Activated CD4-positive, alpha-beta T cell treated with anti-CD3 and anti-CD28 coated beads for 4 hours (primary cell): ENCODE data around the gene NUDT21.
"Not testable (repeated sequence)": the region's sequence is repeated elsewhere in the genome, so short reads cannot be mapped to it uniquely, and the experiment has no call there.

Experiments used
- DNase-seq, 2 donors: peaks; one replicate each; pipeline ENCODE4 v3.0.0-alpha.2; 2020

Gene NUDT21

DNA sequence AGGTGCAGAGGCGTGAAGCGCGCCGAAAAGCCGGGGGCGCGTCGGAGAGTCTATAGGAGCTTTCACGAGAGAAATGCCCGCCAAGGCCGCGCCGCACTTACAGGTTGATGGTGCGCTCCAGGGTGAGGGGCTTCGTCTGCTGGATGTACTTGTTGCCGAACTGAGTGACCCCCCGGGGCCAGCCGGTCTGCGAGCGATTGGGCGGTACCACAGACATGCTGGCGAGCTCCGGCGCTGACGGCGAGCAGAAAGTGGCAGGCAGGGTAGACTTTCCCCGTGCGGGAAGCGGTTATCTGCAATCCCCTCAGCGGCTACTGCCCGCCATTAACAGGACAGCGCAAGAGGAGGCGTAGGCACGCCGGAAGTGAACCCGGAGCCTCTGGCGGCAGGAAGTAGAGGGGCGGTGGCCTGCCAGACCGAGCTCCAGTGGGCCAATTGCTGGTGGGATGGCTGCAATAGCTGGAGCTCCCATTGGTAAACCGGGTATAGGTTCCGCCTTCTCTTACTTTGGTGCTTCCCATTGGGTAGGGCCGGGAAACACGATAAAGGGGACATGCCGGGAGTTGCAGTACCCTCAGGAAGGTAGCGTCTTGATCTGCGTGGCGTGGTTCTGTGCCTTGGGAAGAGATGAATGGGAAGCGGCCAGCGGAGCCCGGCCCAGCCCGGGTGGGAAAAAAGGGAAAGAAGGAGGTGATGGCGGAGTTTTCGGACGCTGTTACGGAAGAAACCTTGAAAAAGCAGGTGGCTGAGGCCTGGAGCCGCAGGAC lies at the start of gene NUDT21, which contains the start of gene OGFOD1:
NUDT21 (minus strand) TSS at position 347 of the 767 bp plus-strand sequence; CDS start at position 217, 130 bp downstream.
OGFOD1 (plus strand) TSS at position 569 of the 767 bp plus-strand sequence; CDS start at position 628, 59 bp downstream.
- peak; percentile 89 for DNase-seq

DNA sequence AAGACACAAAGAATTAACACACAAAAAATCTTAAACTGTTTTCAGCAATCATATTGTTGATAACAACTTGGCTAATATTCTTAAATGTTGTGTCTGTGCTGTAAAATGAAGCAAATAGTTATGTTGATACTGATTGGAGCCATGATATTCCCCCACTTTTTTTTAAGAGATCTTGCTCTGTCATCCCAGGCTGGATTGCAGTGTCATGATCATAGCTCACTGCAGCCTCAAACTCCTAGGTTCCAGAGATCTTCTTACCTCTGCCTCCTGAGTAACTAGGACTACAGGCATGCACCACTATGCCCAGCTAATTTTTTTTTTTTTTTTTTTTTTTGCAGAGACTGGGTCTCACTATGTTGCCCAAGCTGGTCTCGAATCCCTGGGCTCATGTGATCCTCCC lies 42.7 kb upstream of the NUDT21 start:
- no peak for DNase-seq

DNA sequence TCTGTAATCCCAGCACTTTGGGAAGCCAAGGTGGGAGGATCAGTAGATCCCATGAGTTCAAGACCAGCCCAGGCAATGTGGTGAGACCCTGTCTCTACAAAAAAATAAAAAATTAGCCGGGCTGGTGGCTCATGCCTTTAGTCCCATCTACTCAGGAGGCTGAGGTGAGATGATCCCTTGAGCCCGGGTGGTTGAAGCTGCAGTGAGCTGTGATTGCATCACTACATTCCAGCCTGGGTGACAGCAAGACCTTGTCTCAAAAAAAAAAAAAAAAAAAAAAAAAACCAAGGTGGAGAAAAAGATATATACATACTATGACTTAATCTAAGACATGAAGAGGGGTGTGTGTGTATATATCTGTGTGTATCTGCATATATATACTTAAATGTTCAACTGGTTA lies 42.0 kb upstream of the NUDT21 start:
- DNase-seq, result no peak

DNA sequence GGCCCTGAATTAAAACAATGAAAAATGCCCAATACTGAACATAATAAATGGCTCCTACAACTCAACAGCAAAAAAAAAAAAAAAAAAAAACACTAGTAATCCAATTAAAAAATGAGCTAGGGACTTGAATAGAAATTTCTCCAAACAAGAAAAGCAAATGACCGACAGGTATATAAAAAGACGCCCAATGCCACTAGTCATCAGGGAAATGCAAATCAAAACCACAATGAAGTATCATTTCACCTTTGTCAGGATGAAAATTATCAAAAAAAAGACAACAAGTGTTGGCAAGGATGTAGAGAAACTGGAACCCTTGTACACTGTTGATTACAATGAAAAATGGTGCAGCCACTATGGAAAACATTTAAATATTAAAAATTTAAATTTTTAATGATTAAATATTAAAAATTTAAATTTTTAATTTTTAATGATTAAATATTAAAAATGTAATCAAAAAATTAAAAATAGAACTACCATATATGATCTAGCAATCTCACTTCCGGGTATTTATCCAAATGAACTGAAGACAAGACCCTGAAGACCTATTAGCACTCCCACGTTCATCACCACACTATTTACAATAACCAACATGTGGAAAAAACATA lies 40.6 kb upstream of the NUDT21 start:
- DNase-seq, result no peak

DNA sequence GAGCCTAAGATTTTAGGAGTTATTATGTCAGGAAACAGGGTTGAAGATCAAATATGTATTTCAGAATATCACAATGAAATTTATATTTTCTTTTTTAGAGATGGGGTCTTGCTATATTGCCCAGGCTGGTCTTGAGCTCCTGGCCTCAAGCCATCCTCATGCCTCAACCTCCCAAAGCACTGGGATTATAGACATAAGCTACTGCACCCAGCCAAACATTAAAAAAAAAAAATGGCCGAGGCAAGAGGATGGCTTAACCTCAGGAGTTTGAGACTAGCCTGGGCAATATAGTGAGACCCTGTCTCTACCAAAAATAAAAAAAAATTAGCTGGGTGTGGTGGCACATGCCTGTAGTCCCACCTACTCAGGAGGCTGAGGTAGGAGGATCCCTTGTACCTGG lies 37.7 kb upstream of the NUDT21 start:
- not testable (repeated sequence) for DNase-seq

DNA sequence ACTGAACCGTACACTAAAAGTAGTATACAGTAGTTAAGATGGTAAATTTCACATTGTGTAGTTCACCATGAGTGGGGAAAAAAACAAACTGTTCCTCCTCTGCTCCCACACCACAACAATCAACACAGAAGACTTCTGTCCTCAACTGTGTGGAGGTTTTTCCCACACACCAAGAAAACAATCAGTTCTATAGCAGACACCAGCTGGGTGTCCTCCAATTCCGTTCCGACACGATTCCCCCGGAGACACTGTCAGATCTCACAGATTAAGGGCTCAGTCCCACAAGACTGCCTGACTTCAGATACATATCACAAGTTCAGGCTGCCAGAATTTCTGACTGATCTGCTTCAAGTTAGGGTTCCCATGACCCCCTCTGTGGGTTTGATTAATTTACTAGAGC lies 36.9 kb upstream of the NUDT21 start:
- no peak for DNase-seq

DNA sequence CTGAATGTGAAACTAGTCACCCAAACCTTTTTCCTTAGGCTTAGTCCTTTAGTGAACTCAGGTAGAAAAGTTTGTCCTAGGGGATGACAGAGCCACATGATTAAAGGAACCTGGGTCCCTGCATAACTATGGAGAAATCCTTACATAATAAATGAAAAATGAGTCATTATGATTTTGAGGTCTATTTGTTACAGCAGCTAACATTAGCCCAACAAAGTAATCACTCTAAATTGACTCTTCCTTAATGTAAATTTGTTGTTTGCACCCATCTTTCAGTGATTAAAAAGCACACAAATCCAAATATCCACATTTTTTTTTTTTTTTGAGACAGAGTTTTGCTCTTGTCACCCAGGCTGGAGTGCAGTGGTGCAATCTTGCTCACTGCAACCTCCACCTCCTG lies 32.3 kb upstream of the NUDT21 start:
- DNase-seq, result no peak

DNA sequence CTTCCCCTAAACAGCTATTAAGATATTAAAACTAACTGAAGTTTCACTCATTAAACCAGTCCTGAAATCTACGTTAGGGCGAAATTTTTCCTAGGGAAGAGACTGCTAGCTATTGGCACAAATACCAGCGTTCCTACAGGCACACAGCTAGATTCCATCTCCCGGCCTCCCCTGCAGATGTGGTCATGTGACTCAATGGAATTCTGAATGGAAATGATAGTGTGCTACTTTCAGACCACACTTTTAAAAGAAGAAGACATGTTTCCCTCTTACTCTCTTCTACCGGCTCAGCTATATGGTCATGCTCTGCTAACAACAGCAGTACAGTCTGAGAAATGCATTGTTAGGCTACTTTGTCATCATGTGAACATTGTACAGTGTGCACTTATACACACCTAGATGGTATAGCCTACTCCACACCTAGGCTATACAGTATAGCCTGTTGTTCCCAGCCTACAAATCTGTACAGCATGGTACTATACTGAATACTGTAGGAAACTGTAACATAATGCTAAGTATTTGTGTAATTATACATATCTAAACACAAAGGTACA lies 31.6 kb upstream of the NUDT21 start:
- DNase-seq, result no peak

DNA sequence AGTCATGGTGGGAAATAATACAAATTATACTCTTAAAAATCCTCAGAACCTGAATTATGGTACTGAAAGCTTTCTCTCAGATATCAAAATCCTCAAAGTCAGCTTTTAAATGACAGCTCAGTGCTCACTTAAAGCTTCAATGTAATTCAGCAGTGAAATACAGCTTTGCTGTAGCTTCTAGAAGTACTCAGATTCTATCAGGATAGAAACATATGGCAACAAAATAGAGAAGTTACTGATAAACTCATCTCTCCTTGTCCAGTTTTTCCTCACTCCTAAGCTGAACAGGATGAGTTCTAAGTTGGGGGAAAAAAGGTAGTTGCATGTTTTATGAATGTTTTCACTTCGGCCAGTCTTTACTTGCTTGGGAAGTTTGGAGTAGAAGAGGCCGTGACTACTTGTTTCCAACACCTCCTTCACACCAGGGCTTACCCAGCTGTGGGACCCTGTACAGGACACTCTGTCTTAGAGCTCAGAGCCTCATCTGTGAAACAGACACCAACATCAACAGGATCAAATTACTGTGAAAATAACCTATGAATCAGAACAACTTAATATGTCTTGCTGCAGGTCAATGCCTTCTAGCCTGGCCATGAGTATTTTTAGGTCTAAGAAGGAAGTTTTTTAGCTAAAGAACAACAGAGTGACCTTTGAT lies 30.5 kb upstream of the NUDT21 start:
- no peak for DNase-seq

DNA sequence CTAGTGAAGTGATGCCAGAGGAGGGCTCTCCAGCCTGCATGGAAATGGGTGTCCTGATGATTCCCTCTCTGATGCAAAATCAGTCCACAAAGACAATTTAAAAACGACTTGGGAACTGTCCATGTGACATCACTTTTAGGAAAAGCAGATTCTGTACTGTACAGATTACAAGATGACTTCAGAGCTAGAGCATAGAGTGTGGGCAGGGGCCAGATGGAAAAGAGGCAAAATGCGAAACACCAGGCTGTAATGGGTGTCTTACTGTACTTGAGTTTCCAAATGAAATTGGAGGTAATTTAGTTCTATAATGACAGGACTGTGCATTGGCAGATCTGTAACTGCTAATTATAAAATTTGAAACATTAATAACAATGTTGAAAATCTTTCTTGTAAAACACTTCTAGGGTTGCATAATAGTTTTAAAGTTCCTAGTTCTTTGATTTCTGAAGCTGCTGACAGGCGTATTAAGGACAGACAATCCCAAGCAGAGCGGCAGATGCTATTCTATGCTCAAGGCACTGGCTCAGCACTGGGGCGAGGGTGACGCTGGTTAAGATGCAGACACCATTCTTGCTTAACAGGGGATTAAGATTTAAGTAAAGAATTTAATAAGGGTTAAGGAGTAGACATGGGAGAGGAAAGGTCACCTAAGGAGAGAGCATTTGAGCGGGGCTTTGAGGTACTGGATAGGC lies 29.8 kb upstream of the NUDT21 start:
- DNase-seq, result no peak

DNA sequence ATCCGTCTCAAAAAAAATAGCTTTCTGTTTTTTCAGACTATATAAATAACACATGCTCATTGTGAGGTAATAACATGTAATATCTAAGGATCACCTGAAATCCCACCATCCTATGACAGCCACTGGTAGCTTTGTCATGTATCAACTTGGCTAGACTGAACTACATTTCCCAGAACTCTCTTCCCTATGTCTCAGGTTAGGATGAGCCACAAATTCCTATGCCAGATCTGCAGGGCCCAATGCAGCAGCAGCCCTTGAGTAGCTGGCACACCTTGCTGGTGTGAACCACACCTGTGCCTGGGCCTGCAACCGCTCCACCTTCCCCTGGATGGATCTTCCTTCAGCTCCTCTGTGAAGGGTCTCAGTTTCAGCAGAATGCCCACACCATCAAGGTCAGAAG lies 28.3 kb upstream of the NUDT21 start:
- no peak for DNase-seq

DNA sequence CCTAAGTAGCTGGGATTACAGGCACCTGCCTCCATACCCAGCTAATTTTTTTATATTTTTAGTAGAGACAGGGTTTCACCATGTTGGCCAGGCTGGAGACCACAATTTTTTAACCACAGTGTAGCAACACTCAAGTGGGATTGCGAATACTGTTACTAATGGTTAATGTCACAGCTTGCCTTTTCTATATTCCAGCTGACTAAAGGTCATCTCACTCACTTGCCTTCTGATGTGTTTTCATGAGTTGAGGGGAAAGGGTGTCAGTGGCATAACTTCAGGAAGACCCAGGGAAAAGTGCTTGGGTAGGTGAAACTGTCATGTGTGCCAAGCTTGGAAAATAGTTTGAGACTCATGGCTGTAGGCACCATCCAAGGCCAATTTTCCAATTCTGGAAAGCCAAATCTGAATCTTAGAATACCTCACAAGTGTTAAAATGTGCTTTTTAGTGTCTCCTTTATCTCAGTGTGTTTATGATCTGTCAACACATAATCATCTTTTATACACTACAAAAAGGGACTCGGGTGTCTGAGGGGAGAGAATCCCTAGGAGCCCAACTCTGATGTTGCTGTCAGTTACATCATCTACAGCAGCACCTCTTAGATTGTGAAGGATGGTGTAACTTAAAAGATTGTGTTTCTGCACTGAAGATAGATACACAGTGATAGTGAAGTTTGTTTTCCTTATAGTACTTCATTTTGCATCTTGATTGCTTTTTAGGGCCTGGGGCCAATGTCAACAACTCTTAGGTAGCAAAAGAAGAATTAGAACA lies 27.3 kb upstream of the NUDT21 start:
- no peak for DNase-seq

DNA sequence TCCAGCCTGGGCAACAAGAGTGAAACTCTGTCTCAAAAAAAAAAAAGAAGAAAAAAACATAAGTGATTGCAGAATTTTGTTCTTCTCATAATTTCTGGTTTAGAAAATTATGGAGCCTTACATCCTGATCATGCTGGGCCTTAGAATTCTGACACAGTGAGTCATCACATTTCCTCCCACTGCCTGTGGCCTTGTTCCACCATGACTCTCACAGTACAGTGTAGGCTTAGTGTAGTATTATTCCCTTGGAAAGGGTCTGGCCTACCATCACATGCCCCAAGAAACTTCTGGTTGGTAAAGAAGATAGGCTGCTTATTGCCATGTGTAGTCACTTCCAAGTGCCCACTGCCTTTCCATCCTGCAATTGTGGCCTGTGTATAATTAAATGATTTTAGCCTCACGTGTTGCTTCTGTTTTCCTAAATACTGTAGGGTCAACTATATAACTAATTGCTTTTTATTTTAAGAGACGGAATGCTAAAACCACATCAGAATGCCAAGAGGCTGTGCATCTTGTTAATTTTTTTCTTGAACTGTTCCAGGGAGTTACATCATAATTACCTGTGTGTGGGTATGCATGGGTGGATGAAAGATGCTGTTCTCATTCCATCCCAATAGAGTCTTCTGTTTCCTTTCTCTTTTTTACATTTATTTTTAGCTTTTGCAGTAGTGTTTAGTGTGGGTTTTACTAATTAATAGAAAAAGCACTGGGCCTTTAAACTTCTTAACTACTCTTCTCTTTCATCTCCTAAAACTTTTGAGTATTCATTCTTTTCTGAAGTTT lies 26.2 kb upstream of the NUDT21 start:
- peak; percentile 1 to 14 for DNase-seq

DNA sequence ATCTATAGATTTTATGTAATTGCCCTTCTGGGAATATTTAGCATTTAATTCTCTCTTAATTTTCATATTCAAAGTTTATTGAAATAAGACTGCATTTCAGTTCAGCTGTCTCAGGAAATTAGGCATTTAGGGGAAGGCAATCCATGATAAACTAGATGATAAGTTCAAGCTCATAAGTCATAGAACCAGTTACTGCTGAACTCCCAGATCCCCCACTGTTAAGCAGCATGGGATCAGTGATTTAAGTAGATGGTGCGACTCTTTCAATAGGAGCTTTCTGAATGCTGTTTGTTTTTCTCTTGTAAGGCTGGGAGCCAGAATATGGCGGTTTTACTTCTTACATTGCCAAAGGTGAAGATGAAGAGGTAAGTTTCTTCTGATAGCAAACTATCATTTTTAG lies 24.1 kb upstream of the NUDT21 start:
- DNase-seq, result no peak

DNA sequence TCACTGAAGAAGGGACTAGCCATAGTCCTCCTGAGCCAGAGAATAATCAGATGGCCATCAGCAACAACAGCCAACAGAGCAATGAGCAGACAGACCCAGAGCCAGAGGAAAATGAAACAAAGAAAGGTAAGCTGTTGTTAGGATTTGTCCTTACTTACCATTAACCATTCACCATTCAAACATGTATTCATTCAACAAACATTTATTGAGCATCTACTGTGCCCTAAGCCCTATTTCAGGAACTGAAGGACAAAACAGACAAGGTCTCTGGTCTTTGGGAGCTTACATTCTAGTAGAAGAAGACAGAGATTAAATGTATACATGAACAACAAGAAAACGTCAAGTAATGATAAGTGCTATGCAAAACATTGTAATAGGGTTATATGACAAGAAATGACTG lies 19.5 kb upstream of the NUDT21 start:
- DNase-seq, result no peak

DNA sequence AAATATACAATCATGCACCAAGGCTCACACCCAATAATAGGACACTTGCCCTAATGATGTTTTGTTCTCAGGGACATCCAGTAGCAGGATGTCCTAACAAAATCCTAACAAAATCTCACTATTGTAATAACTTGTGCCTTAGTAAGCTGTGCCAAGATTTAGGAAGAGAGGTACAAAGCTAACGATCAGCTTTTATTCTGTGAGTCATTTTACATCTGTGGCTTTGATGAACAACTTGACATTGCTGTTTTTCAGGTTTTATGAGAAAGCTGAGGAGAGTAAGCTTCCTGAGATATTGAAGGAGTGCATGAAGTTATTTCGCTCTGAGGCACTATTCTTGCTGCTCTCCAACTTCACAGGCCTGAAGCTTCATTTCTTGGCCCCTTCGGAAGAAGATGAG lies 19.1 kb upstream of the NUDT21 start:
- no peak for DNase-seq

DNA sequence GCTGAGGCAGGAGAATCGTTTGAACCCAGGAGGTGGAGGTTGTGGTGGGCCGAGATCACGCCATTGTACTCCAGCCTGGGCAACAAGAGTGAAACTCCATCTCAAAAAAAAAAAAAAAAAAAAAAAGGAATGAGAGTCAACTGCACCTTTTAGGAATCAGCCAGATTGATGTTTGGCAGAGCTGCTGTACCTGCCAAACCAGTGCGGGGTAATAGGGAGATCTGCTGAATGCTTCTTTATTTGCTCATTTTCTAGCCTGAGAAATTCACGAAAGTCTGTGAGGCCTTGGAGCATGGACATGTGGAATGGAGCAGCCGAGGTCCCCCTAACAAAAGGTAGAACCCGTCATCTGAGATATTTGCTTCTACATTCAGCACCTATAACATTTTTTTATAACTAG lies 18.6 kb upstream of the NUDT21 start:
- DNase-seq, result no peak

DNA sequence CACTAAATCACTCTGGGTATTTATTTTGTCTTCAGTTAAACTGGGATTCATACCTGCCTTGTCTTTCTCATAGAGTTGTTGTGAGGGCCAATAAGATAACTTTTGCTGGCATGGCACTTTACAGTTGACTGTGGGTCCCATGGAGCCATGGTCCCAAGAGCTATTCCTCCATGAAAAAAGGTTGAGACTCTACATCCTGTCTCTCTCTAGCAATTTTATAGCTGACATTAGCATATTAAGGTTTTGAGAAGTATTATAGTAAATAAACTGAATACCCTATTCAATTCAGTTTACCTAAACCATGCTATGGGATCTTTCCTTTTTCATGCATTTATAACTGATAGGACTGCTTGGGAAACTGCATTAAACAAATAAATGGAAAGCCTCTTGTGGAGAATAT lies 17.7 kb upstream of the NUDT21 start:
- no peak for DNase-seq

DNA sequence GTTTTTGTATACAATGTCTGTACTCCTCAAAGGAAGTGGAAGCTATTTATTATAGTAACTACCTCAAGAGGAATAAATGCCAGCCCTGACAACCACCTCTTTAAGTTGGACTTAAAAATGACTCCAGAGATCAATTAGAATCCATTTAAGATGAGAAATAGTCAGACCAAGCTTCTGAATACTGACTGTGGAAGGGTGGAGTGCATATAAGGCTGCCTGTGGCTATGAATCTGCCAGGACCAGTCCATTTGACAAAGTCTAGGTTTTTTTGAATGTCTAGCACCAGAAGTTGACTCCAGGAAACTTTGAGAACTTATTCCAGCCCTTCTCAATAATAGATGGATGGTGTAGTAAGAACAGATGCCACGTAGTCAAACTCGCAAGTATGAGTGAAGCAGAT lies 15.2 kb upstream of the NUDT21 start:
- DNase-seq, result no peak

DNA sequence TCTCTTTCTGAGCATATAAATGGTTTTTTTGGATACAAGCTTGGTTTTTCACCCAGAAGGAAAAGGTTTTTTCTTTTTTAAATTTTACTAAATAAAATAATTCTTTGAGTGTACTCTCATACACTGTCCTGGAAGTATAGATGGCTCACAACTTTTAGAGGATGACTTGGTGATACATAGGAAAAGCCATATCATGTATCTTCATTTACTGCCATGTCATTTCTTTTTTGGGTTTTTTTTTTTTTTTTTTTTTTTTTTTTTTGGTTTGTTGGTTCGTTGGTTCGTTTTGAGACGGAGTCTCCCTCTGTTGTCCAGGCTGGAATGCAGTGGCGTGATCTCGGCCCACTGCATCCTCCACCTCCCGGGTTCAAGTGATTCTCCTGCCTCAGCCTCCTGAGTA lies 12.0 kb upstream of the NUDT21 start:
- DNase-seq, result no peak

DNA sequence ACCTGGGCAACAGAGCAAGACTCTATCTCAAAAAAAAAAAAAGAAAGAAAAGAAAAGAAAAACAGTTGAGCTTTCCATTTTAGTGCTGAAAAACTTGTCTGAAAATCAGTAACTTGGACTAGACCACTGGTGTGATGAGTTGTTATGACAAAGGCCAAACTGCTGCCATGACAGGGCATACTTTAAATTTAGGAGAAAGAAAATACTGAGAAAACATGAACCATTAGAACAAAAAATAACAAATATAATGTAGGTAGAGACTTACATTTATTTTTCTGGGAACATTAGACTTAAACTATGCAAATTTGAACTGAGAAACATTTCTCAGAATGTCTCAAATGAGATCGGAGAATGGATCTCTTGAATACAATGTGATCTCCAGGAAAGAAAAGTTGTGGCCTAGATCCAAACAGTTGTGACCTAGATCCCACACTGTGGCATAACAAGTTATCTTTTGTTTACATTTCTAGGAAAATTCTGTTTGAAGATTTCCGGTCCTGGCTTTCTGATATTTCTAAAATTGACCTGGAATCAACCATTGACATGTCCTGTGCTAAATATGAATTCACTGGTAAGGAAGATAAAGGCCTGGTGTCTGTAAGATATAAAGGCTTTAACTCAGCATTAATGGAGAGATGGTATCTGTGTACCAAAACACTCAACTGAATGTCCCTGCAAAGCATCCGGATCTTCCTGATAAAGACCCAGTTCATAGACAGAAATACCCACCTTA lies 11.1 kb upstream of the NUDT21 start:
- DNase-seq, result no peak
